ENCODE measurements around the gene SPINT3.
A peak's percentile ranks its signal among the peaks of the same experiment; 100 is the strongest.

SPINT3 gene

GRCh38 chr20:45465491-45466266, 49.7 kb downstream of the SPINT3 start:
- FAIRE-seq (no peak), DNase-seq (ENCODE audit: extremely low spot score, insufficient read length, low read depth) (no peak)

DNA sequence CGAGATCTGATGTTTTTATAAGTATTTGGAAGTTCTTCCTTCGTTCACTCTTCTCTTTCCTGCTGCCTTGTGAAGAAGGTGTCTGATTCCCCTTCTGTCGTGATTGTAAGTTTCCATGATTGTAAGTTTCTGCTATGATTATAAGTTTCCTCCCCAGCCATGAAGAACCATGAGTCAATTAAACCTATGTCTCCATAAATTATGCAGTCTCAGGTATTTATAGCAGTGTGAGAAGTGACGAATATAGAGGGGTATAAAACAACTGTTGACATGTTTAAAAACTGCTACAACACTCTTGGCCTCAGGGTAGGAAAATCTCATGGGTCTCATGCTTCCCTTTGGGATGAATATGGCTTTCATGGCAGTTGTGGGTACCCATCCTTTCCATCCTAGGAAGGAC, 51.7 kb downstream of the SPINT3 start:
- DNase-seq (ENCODE audit: extremely low spot score, insufficient read length, low read depth) (no peak), FAIRE-seq (no peak)

DNA sequence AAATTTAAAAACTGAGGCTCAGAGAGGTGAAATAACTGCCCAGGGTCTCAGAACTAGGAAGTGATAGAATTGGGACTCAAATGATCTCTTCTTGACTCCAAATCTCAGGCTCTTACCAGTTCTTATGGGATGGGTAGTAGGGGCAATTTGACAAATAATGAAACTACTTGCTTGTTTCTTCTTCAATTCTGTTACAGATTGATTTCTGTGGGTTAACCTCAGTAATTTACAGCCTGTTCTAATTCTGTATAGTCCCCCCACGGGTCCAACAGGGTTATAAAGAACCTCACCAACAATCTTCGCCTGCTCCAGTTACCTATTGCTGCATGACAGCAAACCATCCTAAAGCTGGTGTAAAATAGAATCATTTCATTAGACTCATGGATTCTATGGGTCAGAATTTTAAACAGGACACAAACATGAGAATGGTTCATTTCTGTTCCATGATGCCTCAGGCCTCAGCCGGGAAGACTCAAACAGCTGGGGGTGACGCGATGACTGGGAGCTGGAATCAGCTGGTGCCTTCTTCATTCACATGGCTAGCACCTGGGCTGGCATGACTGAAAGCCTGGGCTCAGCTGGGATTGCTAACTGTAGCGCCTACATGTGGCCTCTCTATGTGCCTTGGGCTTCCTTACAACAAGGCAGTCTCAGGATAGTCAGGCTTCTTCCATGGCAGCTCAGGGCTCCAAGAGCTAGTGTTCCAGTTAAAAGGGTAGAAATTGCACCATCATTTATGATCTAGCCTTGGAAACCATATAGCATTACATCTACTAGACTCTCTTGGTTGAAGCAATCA, 52.5 kb downstream of the SPINT3 start:
- DNase-seq (ENCODE audit: extremely low spot score, insufficient read length, low read depth), result no peak
- FAIRE-seq, result peak; percentile 83
